Activated CD4-positive, alpha-beta T cell treated with anti-CD3 and anti-CD28 coated beads for 36 hours (primary cell): Measurements from ENCODE around the gene FMN2. TPM values are rescaled to one million over a fixed set of nuclear protein-coding genes. Genes with fewer than 3 reads are reported as not detected.

Source experiments
- ATAC-seq: fragments of 200-7000 bp; cut with Tn5 transposase; one replicate; pipeline ENCODE4 v1.10.0; 2021; ENCODE audit warnings: mild to moderate bottlenecking, moderate library complexity
- CTCF ChIA-PET: fragments of 350-600 bp; sonication (Branson Sonifier 250); formaldehyde crosslinking; loops from one replicate; lab custom pipeline; 2021; ENCODE audit warnings: antibody characterized with exemption; lab: Charles Lee
- POLR2A ChIA-PET: fragments of 350-600 bp; sonication (Branson Sonifier 250); formaldehyde crosslinking; loops from one replicate; lab custom pipeline; 2021; ENCODE audit warnings: antibody characterized with exemption, inconsistent platforms; lab: Charles Lee
- DNase-seq: peaks from one replicate; pipeline ENCODE4 v3.0.0-alpha.2; 2020
- H3K27ac Mint-ChIP-seq: one replicate; pipeline ENCODE4 v1.8.0; 2021; ENCODE audit warnings: mixed read lengths
- H3K27me3 Mint-ChIP-seq: one replicate; pipeline ENCODE4 v1.8.0; 2021; ENCODE audit warnings: mixed read lengths
- H3K36me3 Mint-ChIP-seq: one replicate; pipeline ENCODE4 v1.8.0; 2021; ENCODE audit warnings: low read depth, mixed read lengths
- H3K4me1 Mint-ChIP-seq: one replicate; pipeline ENCODE4 v1.8.0; 2021; ENCODE audit warnings: mixed read lengths
- H3K4me3 Mint-ChIP-seq: one replicate; pipeline ENCODE4 v1.8.0; 2021; ENCODE audit warnings: mild to moderate bottlenecking, moderate library complexity, mixed read lengths
- H3K9me3 Mint-ChIP-seq: one replicate; pipeline ENCODE4 v1.8.0; 2021; ENCODE audit warnings: low read depth, mixed read lengths
- intact Hi-C, 2 experiments: fragments of 100-400 bp; cut with DNase I in 1 of 2; cut with micrococcal nuclease in 1 of 2; formaldehyde crosslinking; loops; one replicate each; pipeline versions ENCODE4 v1.14.2 to v1.15.1; 2022 to 2024; cut with DNase I, micrococcal nuclease
- total RNA-seq, 2 experiments: library from RNA; stranded (reverse); gene quantifications; one replicate each; pipeline ENCODE4 v1.2.3, GENCODE V29; 2021

FMN2 gene
- total RNA-seq, 2 experiments from 2014 or later = not detected

GRCh38 chr1:240508201-240508600, 416.5 kb downstream of the FMN2 start:
- Mint-ChIP-seq H3K4me1 (no peaks in the 10 kb centered on the region), H3K27ac (no peak overlapping the region), H3K4me3 (no peak overlapping the region), H3K27me3 (no peaks in the 10 kb centered on the region), H3K36me3 (no peaks in the 10 kb centered on the region), H3K9me3 (peaks cover 3% of the 10 kb centered on the region)
- DNase-seq = no peak
- CTCF ChIA-PET = no interaction called here
- intact Hi-C loops = no loop called here
- ATAC-seq = no peak
- POLR2A ChIA-PET = no interaction called here

- H3K4me3 Mint-ChIP-seq = no peak overlapping the region
- DNase-seq = no peak
- H3K4me1 Mint-ChIP-seq = no peaks in the 10 kb centered on the region
- no peaks in the 10 kb centered on the region for H3K36me3 Mint-ChIP-seq
- no peak overlapping the region for H3K27ac Mint-ChIP-seq
- intact Hi-C loops = no loop called here
- ChIA-PET CTCF (no interaction called here), POLR2A (no interaction called here)
- peaks cover 3% of the 10 kb centered on the region for H3K9me3 Mint-ChIP-seq
- no peaks in the 10 kb centered on the region for H3K27me3 Mint-ChIP-seq
- ATAC-seq = no peak
Measured at GRCh38 chr1:240508950-240509349, 417.3 kb downstream of the FMN2 start.

GRCh38 chr1:240511789-240512188, 420.1 kb downstream of the FMN2 start:
- Mint-ChIP-seq H3K27me3 (no peaks in the 10 kb centered on the region), H3K4me3 (no peak overlapping the region), H3K4me1 (no peaks in the 10 kb centered on the region), H3K9me3 (peaks cover 3% of the 10 kb centered on the region), H3K36me3 (no peaks in the 10 kb centered on the region), H3K27ac (no peak overlapping the region)
- DNase-seq (no peak), ATAC-seq (no peak)
- intact Hi-C loops = no loop called here
- CTCF ChIA-PET = no interaction called here
- POLR2A ChIA-PET = no interaction called here

GRCh38 chr1:240515505-240515904, 423.8 kb downstream of the FMN2 start:
- DNase-seq (no peak), ATAC-seq (no peak)
- Mint-ChIP-seq H3K4me1 (no peaks in the 10 kb centered on the region), H3K4me3 (no peak overlapping the region), H3K9me3 (no peaks in the 10 kb centered on the region), H3K27me3 (no peaks in the 10 kb centered on the region), H3K27ac (no peak overlapping the region), H3K36me3 (no peaks in the 10 kb centered on the region)
- ChIA-PET POLR2A (no interaction called here), CTCF (no interaction called here)
- intact Hi-C loops = no loop called here

GRCh38 chr1:240516069-240516468, 424.4 kb downstream of the FMN2 start:
- intact Hi-C loops = no loop called here
- ChIA-PET POLR2A (no interaction called here), CTCF (no interaction called here)
- H3K9me3 Mint-ChIP-seq = peaks cover 2% of the 10 kb centered on the region
- H3K27me3 Mint-ChIP-seq = no peaks in the 10 kb centered on the region
- no peak for ATAC-seq
- no peaks in the 10 kb centered on the region for H3K4me1 Mint-ChIP-seq
- no peak overlapping the region for H3K27ac Mint-ChIP-seq
- no peak for DNase-seq
- no peaks in the 10 kb centered on the region for H3K36me3 Mint-ChIP-seq
- no peak overlapping the region for H3K4me3 Mint-ChIP-seq

- intact Hi-C loops = no loop called here
- no peaks in the 10 kb centered on the region for H3K27me3 Mint-ChIP-seq
- DNase-seq = no peak
- CTCF ChIA-PET = interaction anchor here (1.0 kb wide), 1 partner anchor 212 kb away, joined by 3 read pairs; no protein-coding TSS in a partner anchor
- no peaks in the 10 kb centered on the region for H3K36me3 Mint-ChIP-seq
- H3K27ac Mint-ChIP-seq = no peak overlapping the region
- POLR2A ChIA-PET = no interaction called here
- H3K4me3 Mint-ChIP-seq = no peak overlapping the region
- peaks cover 2% of the 10 kb centered on the region for H3K9me3 Mint-ChIP-seq
- no peak for ATAC-seq
- H3K4me1 Mint-ChIP-seq = no peaks in the 10 kb centered on the region
Measured at GRCh38 chr1:240517891-240518290, 426.2 kb downstream of the FMN2 start.

- Mint-ChIP-seq H3K27ac (no peak overlapping the region), H3K4me3 (no peak overlapping the region), H3K36me3 (no peaks in the 10 kb centered on the region), H3K4me1 (no peaks in the 10 kb centered on the region), H3K27me3 (no peaks in the 10 kb centered on the region), H3K9me3 (peaks cover 2% of the 10 kb centered on the region)
- intact Hi-C loops = no loop called here
- no peak for DNase-seq
- ChIA-PET POLR2A (no interaction called here), CTCF (no interaction called here)
- no peak for ATAC-seq
Measured at GRCh38 chr1:240522122-240522822, 430.6 kb downstream of the FMN2 start.

GRCh38 chr1:240524356-240525069, 432.8 kb downstream of the FMN2 start:
- DNase-seq (no peak), ATAC-seq (no peak)
- H3K4me3 Mint-ChIP-seq = no peak overlapping the region
- H3K36me3 Mint-ChIP-seq = no peaks in the 10 kb centered on the region
- ChIA-PET CTCF (no interaction called here), POLR2A (no interaction called here)
- peaks cover 2% of the 10 kb centered on the region for H3K9me3 Mint-ChIP-seq
- H3K27ac Mint-ChIP-seq = no peak overlapping the region
- no peaks in the 10 kb centered on the region for H3K4me1 Mint-ChIP-seq
- intact Hi-C loops = no loop called here
- H3K27me3 Mint-ChIP-seq = no peaks in the 10 kb centered on the region
